Activated CD4-positive, CD25-positive, alpha-beta regulatory T cell treated with anti-CD3 and anti-CD28 coated beads, Interleukin-2, amount 50 U/mL, for 16 hours (primary cell): Measurements from ENCODE around the gene TUSC2.
A peak's percentile ranks its signal among the peaks of the same experiment; 100 is the strongest.

ENCODE experiments used
- DNase-seq: peaks from one replicate; pipeline ENCODE4 v3.0.0-alpha.2; 2020; ENCODE audit warnings: low read depth, low spot score

TUSC2 gene

GRCh38 chr3:50354850-50355249 lies 26.8 kb upstream of the TUSC2 start:
- DNase-seq: no peak

GRCh38 chr3:50354186-50354764 lies 26.3 kb upstream of the TUSC2 start:
- DNase-seq: no peak

- no peak for DNase-seq
Observed at GRCh38 chr3:50353245-50354004, 25.4 kb upstream of the TUSC2 start.

- no peak for DNase-seq
Observed at GRCh38 chr3:50352781-50353180, 24.8 kb upstream of the TUSC2 start.

GRCh38 chr3:50351323-50351697 lies 23.3 kb upstream of the TUSC2 start:
- no peak for DNase-seq

GRCh38 chr3:50350527-50351322 lies 22.7 kb upstream of the TUSC2 start, which contains the start of the genes CYB561D2 and NPRL2:
Gene CYB561D2 (plus strand): TSS chr3:50350862. CDS start chr3:50351434, 572 bp downstream.
Gene NPRL2 (minus strand): TSS chr3:50350775. CDS start chr3:50350652, 123 bp downstream.
- peak; percentile 100 for DNase-seq

- no peak for DNase-seq
Observed at GRCh38 chr3:50350213-50350526, 22.1 kb upstream of the TUSC2 start.

- peak; percentile 57 for DNase-seq
Observed at GRCh38 chr3:50347187-50347813, 19.3 kb upstream of the TUSC2 start.

- DNase-seq: peak; percentile 43
Observed at GRCh38 chr3:50345586-50346234, 17.7 kb upstream of the TUSC2 start, which contains the start of gene ZMYND10. Gene ZMYND10 (minus strand): TSS chr3:50345732. CDS start chr3:50345579, 153 bp downstream.

GRCh38 chr3:50345008-50345407 lies 17.0 kb upstream of the TUSC2 start:
- no peak for DNase-seq

GRCh38 chr3:50342813-50343633 lies 15.0 kb upstream of the TUSC2 start:
- no peak for DNase-seq

- no peak for DNase-seq
Observed at GRCh38 chr3:50341996-50342650, 14.1 kb upstream of the TUSC2 start.

GRCh38 chr3:50341537-50341936 lies 13.5 kb upstream of the TUSC2 start:
- DNase-seq: no peak

GRCh38 chr3:50340448-50341329 lies 12.7 kb upstream of the TUSC2 start, which contains the start of gene RASSF1:
Gene RASSF1 (minus strand): TSS chr3:50340836. CDS start chr3:50340805, 31 bp downstream.
- no peak for DNase-seq

GRCh38 chr3:50340147-50340447 lies 12.1 kb upstream of the TUSC2 start:
- no peak for DNase-seq

GRCh38 chr3:50339485-50340146 lies 11.6 kb upstream of the TUSC2 start:
- no peak for DNase-seq

GRCh38 chr3:50338965-50339364 lies 10.9 kb upstream of the TUSC2 start:
- DNase-seq: no peak

- DNase-seq: peak; percentile 86
Observed at GRCh38 chr3:50337175-50337861, 9.3 kb upstream of the TUSC2 start.
